IMR-90 (cell line): ENCODE results near the gene LSM7.

Experiments
- CEBPB ChIP-seq: IDR thresholded peaks from 2 replicates; pipeline ENCODE4 v1.6.1; 2012; ENCODE audit warnings: low read depth, low read length, improper control_type of control experiment
- CTCF ChIP-seq: conservative IDR thresholded peaks from 2 replicates; pipeline ENCODE4 v1.5.1; 2012; ENCODE audit warnings: mild to moderate bottlenecking, low read depth, low read length, improper control_type of control experiment
- MAFK ChIP-seq: IDR thresholded peaks from 2 replicates; pipeline ENCODE4 v1.6.1; 2012; ENCODE audit warnings: low read depth, low read length, improper control_type of control experiment
- MAZ ChIP-seq: IDR thresholded peaks from 2 replicates; pipeline ENCODE4 v1.6.1; 2012; ENCODE audit warnings: low read depth, mild to moderate bottlenecking, low read length, improper control_type of control experiment, moderate library complexity, borderline replicate concordance
- MXI1 ChIP-seq: IDR thresholded peaks from 2 replicates; pipeline ENCODE4 v1.6.1; 2012; ENCODE audit warnings: low read depth, mild to moderate bottlenecking, low read length, moderate library complexity, borderline replicate concordance
- POLR2A ChIP-seq: IDR thresholded peaks from 2 replicates; pipeline ENCODE4 v1.6.1; 2012; ENCODE audit warnings: mild to moderate bottlenecking, low read depth, low read length
- RAD21 ChIP-seq: IDR thresholded peaks from 2 replicates; pipeline ENCODE4 v1.6.1; 2012; ENCODE audit warnings: low read length, improper control_type of control experiment
- USF2 ChIP-seq: fragments of 150-350 bp; IDR thresholded peaks from 2 replicates; pipeline ENCODE4 v1.6.1; 2017; ENCODE audit warnings: mild to moderate bottlenecking, antibody characterized with exemption, low read length, low read depth

GRCh38 chr19:2338055-2338615 lies 9.7 kb upstream of the LSM7 start:
- TF ChIP-seq CTCF (no peak), POLR2A (no peak), RAD21 (no peak), MAZ (no peak), MAFK (no peak), CEBPB (no peak), USF2 (no peak), MXI1 (no peak)
